Adrenal gland (tissue), 5 donors: ENCODE results near the gene PRR11.

Experiments
- CTCF ChIP-seq, 6 experiments: fragments of 450-650 bp in 4 of 6; fragments of 200-600 bp in 2 of 6; sonication (generic) in 1 of 6; IDR thresholded peaks; 1 replicate in 5 of 6; 2 replicates in 1 of 6; pipeline versions ENCODE4 v1.5.1 to v1.8.0; 2016 to 2021; ENCODE audit warnings: antibody characterized with exemption in 6 of 6, mild to moderate bottlenecking in 2 of 6, moderate library complexity in 1 of 6
- POLR2A ChIP-seq, 2 donors: fragments of 450-650 bp; IDR thresholded peaks; one replicate each; pipeline ENCODE4 v1.6.1; 2017; ENCODE audit warnings: antibody characterized with exemption in 2 of 2, mild to moderate bottlenecking in 2 of 2, moderate library complexity in 1 of 2
- donor health status: DM: no; HTN: no; CAD: no.

DNA sequence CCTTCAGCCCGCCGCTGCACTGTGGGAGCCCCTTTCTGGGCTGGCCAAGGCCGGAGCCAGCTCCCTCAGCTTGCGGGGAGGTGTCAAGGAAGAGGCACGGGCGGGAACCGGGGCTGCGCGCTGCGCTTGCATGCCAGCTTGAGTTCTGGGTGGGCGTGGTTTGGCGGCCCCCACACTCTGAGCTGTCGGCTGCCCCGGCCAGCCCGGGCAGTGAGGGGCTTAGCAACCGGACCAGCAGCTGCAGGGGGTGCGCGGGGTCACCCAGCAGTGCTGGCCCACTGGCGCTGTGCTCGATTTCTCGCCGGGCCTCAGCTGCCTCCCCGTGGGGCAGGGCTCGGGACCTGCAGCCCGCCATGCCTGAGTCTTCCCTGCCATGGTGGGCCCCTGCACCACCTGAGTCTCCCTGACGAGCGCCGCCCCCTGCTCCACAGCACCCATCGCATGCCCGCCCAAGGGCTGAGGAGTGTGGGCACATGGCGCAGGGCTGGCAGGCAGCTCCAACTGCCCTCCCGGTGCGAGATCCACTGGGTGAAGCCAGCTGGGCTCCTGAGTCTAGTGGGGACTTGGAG, 17.0 kb downstream of the PRR11 start:
- TF ChIP-seq POLR2A (IDR thresholded peaks at IDR 0.05) (no peak), CTCF (IDR thresholded peaks at IDR 0.05) (no peak)
